PC-3 (cell line): ENCODE results near the gene RAB11FIP4. TPM values are rescaled to one million over a fixed set of nuclear protein-coding genes. Genes with fewer than 3 reads are reported as not detected.

Experiments used
- ATAC-seq: fragments of 200-7000 bp; cut with Tn5 transposase; 2 replicates; pipeline ENCODE4 v1.9.1; 2020; ENCODE audit warnings: mild to moderate bottlenecking, moderate library complexity
- BruUV-seq: library from RNA; stranded (reverse); fragments of 400-500 nt; replicated peaks from 2 replicates; lab custom pipeline; 2021; lab: Mats Ljungman, UMichigan
- CTCF ChIA-PET: fragments of 300-600 bp; sonication (Branson Sonifier 250); formaldehyde crosslinking; loops from one replicate; lab custom pipeline; 2022; ENCODE audit warnings: antibody characterized with exemption; lab: Charles Lee
- POLR2A ChIA-PET: fragments of 300-600 bp; sonication (Branson Sonifier 250); formaldehyde crosslinking; loops from one replicate; lab custom pipeline; 2022; ENCODE audit warnings: antibody characterized with exemption; ENCODE audit not compliant: unreplicated experiment; lab: Charles Lee
- DNase-seq: peaks from one replicate; pipeline ENCODE4 v3.0.0-alpha.2; 2015
- H2AFZ ChIP-seq: fragments of 300-600 bp; sonication (generic); 2 replicates; pipeline ENCODE4 v1.6.0; 2016; ENCODE audit warnings: antibody characterized with exemption, low read length
- H3F3A ChIP-seq: fragments of 300-600 bp; sonication (generic); one replicate; pipeline ENCODE4 v1.6.0; 2017; ENCODE audit warnings: antibody characterized with exemption, low read length, control low read depth, mild to moderate bottlenecking; ENCODE audit not compliant: unreplicated experiment
- H3K27ac ChIP-seq: fragments of 300-600 bp; sonication (generic); 2 replicates; pipeline ENCODE4 v1.5.1; 2016; ENCODE audit warnings: mild to moderate bottlenecking, low read length
- H3K27me3 ChIP-seq: fragments of 300-600 bp; sonication (generic); 2 replicates; pipeline ENCODE4 v1.6.1; 2016; ENCODE audit warnings: low read length, mixed read lengths
- H3K36me3 ChIP-seq: fragments of 300-600 bp; sonication (generic); 2 replicates; pipeline ENCODE4 v1.6.1; 2016; ENCODE audit warnings: low read depth, mixed run types, low read length, mixed read lengths
- H3K4me1 ChIP-seq: fragments of 300-600 bp; sonication (generic); 2 replicates; pipeline ENCODE4 v1.5.1; 2016; ENCODE audit warnings: low read length; ENCODE audit not compliant: insufficient read depth
- H3K4me2 ChIP-seq: fragments of 300-600 bp; sonication (generic); 2 replicates; pipeline ENCODE4 v1.6.0; 2016; ENCODE audit warnings: low read length
- H3K4me3 ChIP-seq: fragments of 300-600 bp; sonication (generic); 2 replicates; pipeline ENCODE4 v1.5.1; 2016; ENCODE audit warnings: mild to moderate bottlenecking, low read length, mixed read lengths
- H3K79me2 ChIP-seq: fragments of 300-600 bp; sonication (generic); 2 replicates; pipeline ENCODE4 v1.6.1; 2017; ENCODE audit warnings: low read length, mixed read lengths
- H3K9ac ChIP-seq: fragments of 300-600 bp; sonication (generic); 2 replicates; pipeline ENCODE4 v1.6.0; 2016; ENCODE audit warnings: mild to moderate bottlenecking, low read length
- H3K9me2 ChIP-seq: fragments of 300-600 bp; sonication (generic); replicated peaks from 2 replicates; pipeline ENCODE4 v1.6.1; 2016; ENCODE audit warnings: mixed run types, low read length, mixed read lengths
- H3K9me3 ChIP-seq: fragments of 300-600 bp; sonication (generic); 2 replicates; pipeline ENCODE4 v1.6.1; 2016; ENCODE audit warnings: low read length, mixed read lengths
- H4K20me1 ChIP-seq: fragments of 300-600 bp; sonication (generic); 2 replicates; pipeline ENCODE4 v1.6.1; 2016; ENCODE audit warnings: low read length, mixed read lengths
- EZH2 ChIP-seq: fragments of 300-600 bp; sonication (generic); IDR thresholded peaks from one replicate; pipeline ENCODE4 v1.6.1; 2017; ENCODE audit warnings: antibody characterized with exemption, mild to moderate bottlenecking, low read length; ENCODE audit not compliant: unreplicated experiment
- EZH2phosphoT487 ChIP-seq: fragments of 300-600 bp; sonication (generic); IDR thresholded peaks from 2 replicates; pipeline ENCODE4 v1.6.1; 2018; ENCODE audit warnings: mild to moderate bottlenecking, antibody characterized with exemption, low read length, borderline replicate concordance
- intact Hi-C: fragments of 100-400 bp; cut with micrococcal nuclease; formaldehyde crosslinking; loops from 2 replicates; pipeline ENCODE4 v1.9.0; 2023
- total RNA-seq: library from RNA; depleted of rRNA; stranded (reverse); fragments of >200 nt; gene quantifications from 2 replicates; pipeline ENCODE4 v1.2.3, GENCODE V29; 2014
- TF ChIP-seq, protein P1 (sequence below): fragments of 300-600 bp; sonication (generic); conservative IDR thresholded peaks from 2 replicates; pipeline ENCODE4 v1.5.1; 2017; ENCODE audit warnings: antibody characterized with exemption, low read depth, mild to moderate bottlenecking, low read length

RAB11FIP4 gene
- total RNA-seq, 1 experiment from 2014 or later = 4.2 TPM

- Histone ChIP-seq H3K4me2 (no peak overlapping the region), H3K4me3 (no peak overlapping the region), H3F3A (no peaks in the 10 kb centered on the region), H4K20me1 (no peaks in the 10 kb centered on the region), H3K79me2 (no peaks in the 10 kb centered on the region), H3K9me3 (no peaks in the 10 kb centered on the region), H3K36me3 (no peaks in the 10 kb centered on the region), H3K9me2 (no peaks in the 10 kb centered on the region), H3K4me1 (peaks cover 9% of the 10 kb centered on the region; the same call in 1 of the 2 replicates), H3K27me3 (no peaks in the 10 kb centered on the region), H3K27ac (no peak overlapping the region), H3K9ac (no peak overlapping the region), H2AFZ (no peak overlapping the region)
- ChIA-PET POLR2A (no interaction called here), CTCF (no interaction called here)
- peak; percentile 6 for DNase-seq
- no TSS peak for BruUV-seq
- ATAC-seq = no peak
- intact Hi-C loops = no loop called here
- TF ChIP-seq EZH2 (no peak), EZH2phosphoT487 (no peak)
- TF ChIP-seq, protein P1, sequence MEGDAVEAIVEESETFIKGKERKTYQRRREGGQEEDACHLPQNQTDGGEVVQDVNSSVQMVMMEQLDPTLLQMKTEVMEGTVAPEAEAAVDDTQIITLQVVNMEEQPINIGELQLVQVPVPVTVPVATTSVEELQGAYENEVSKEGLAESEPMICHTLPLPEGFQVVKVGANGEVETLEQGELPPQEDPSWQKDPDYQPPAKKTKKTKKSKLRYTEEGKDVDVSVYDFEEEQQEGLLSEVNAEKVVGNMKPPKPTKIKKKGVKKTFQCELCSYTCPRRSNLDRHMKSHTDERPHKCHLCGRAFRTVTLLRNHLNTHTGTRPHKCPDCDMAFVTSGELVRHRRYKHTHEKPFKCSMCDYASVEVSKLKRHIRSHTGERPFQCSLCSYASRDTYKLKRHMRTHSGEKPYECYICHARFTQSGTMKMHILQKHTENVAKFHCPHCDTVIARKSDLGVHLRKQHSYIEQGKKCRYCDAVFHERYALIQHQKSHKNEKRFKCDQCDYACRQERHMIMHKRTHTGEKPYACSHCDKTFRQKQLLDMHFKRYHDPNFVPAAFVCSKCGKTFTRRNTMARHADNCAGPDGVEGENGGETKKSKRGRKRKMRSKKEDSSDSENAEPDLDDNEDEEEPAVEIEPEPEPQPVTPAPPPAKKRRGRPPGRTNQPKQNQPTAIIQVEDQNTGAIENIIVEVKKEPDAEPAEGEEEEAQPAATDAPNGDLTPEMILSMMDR = no peak
Observed at GRCh38 chr17:31448467-31449077, 57.1 kb downstream of the RAB11FIP4 start.

DNA sequence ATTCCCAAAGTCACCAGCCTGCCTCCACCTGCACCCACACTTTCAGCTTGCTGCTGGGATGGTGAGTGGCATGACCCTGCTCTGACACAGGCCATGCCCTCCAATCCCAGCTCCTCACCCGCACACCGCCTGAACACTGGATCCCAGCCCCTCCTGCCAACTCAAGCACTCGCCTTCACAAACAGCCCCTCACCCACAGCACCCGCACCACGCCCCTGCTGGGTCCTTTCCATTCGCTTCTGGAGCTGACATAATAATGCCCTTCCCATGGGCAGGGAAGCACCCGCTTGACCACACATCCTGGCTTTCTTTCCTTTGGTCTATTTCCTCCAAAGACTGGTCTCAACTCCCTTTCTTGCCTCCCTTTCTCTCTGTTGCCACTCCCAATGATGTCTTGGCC lies 57.6 kb downstream of the RAB11FIP4 start:
- no peak overlapping the region for H3K27ac ChIP-seq
- POLR2A ChIA-PET = no interaction called here
- DNase-seq = no peak
- no peak for ATAC-seq
- H3F3A ChIP-seq = no peaks in the 10 kb centered on the region
- peaks cover 9% of the 10 kb centered on the region; the same call in 1 of the 2 replicates for H3K4me1 ChIP-seq
- no peaks in the 10 kb centered on the region for H3K9me3 ChIP-seq
- intact Hi-C loops = no loop called here
- no TSS peak for BruUV-seq
- H3K9ac ChIP-seq = no peak overlapping the region
- no peaks in the 10 kb centered on the region for H3K9me2 ChIP-seq
- TF ChIP-seq EZH2phosphoT487 (no peak), EZH2 (no peak)
- TF ChIP-seq, protein P1 = no peak
- H3K36me3 ChIP-seq = no peaks in the 10 kb centered on the region
- CTCF ChIA-PET = no interaction called here
- no peaks in the 10 kb centered on the region for H4K20me1 ChIP-seq
- no peaks in the 10 kb centered on the region for H3K27me3 ChIP-seq
- H3K79me2 ChIP-seq = no peaks in the 10 kb centered on the region
- no peak overlapping the region for H2AFZ ChIP-seq
- H3K4me3 ChIP-seq = no peak overlapping the region
- no peak overlapping the region for H3K4me2 ChIP-seq

DNA sequence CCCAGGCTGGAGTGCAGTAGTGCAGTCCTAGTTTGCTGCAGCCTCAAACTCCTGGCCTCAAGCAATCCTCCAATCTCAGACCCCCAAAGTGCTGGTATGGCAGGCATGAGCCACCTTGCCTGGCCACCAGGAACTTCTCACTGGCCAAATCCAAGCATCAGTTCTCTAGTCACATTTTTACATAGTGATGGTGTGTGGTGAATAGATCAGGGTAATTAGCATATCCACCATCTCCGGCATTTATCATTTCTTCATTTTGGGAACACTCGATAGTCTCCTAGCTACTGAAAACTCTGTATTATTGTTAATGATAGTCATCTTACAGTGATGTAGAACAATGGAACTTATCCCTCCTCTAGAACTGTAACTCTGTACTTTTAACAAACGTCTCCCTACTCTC lies 58.3 kb downstream of the RAB11FIP4 start:
- Histone ChIP-seq H3K4me2 (no peak overlapping the region), H3K4me1 (peaks cover 9% of the 10 kb centered on the region; the same call in 1 of the 2 replicates), H3K27ac (no peak overlapping the region), H3K36me3 (no peaks in the 10 kb centered on the region), H3K79me2 (no peaks in the 10 kb centered on the region), H2AFZ (no peak overlapping the region), H3K4me3 (no peak overlapping the region), H3K9me2 (no peaks in the 10 kb centered on the region), H4K20me1 (no peaks in the 10 kb centered on the region), H3K27me3 (no peaks in the 10 kb centered on the region), H3K9me3 (no peaks in the 10 kb centered on the region), H3F3A (no peaks in the 10 kb centered on the region), H3K9ac (no peak overlapping the region)
- ChIA-PET POLR2A (no interaction called here), CTCF (no interaction called here)
- DNase-seq = no peak
- ATAC-seq = no peak
- intact Hi-C loops = no loop called here
- TF ChIP-seq EZH2 (no peak), EZH2phosphoT487 (no peak)
- TF ChIP-seq, protein P1 = no peak
- BruUV-seq = no TSS peak
